Stimulated activated CD8-positive, alpha-beta memory T cell treated with anti-CD3 and anti-CD28 coated beads, Interleukin-15, amount 100 ng/mL, for 24 hours (primary cell): ENCODE results near the gene LAMB2.
A peak's percentile ranks its signal among the peaks of the same experiment; 100 is the strongest.

ENCODE experiments used
- DNase-seq: peaks from one replicate; pipeline ENCODE4 v3.0.0-alpha.2; 2020; ENCODE audit warnings: low read depth

Gene LAMB2

GRCh38 chr3:49120438-49121131 lies 12.3 kb downstream of the LAMB2 start, which contains the start of gene USP19:
Gene USP19, minus strand, starts transcription at chr3:49120823. Its CDS starts 1,678 bp downstream, at chr3:49119145.
- peak; percentile 90 for DNase-seq

- no peak for DNase-seq
Observed at GRCh38 chr3:49120096-49120437, 12.8 kb downstream of the LAMB2 start.

- DNase-seq, result no peak
Observed at GRCh38 chr3:49119439-49119838, 13.4 kb downstream of the LAMB2 start.

- DNase-seq, result no peak
Observed at GRCh38 chr3:49119036-49119435, 13.8 kb downstream of the LAMB2 start.

- no peak for DNase-seq
Observed at GRCh38 chr3:49112262-49112661, 20.6 kb downstream of the LAMB2 start.

GRCh38 chr3:49111347-49111746 lies 21.5 kb downstream of the LAMB2 start:
- no peak for DNase-seq

- no peak for DNase-seq
Observed at GRCh38 chr3:49110780-49111179, 22.1 kb downstream of the LAMB2 start.

- DNase-seq, result no peak
Observed at GRCh38 chr3:49108346-49108745, 24.5 kb downstream of the LAMB2 start.

GRCh38 chr3:49104427-49105291 lies 28.2 kb downstream of the LAMB2 start, which contains the start of gene QARS1:
Gene QARS1, minus strand, starts transcription at chr3:49104757. Its CDS starts 24 bp downstream, at chr3:49104733.
- DNase-seq, result peak; percentile 72

GRCh38 chr3:49104052-49104426 lies 28.8 kb downstream of the LAMB2 start:
- no peak for DNase-seq

- DNase-seq, result no peak
Observed at GRCh38 chr3:49100046-49100615, 32.7 kb downstream of the LAMB2 start.

GRCh38 chr3:49098910-49099630 lies 33.8 kb downstream of the LAMB2 start:
- no peak for DNase-seq

- no peak for DNase-seq
Observed at GRCh38 chr3:49098429-49098828, 34.4 kb downstream of the LAMB2 start.

GRCh38 chr3:49093853-49094767 lies 38.7 kb downstream of the LAMB2 start, which contains the start of gene QRICH1:
Gene QRICH1, minus strand, starts transcription at chr3:49094071. Its CDS starts 17,054 bp downstream, at chr3:49077017.
- peak; percentile 83 for DNase-seq

- peak; percentile 73 for DNase-seq
Observed at GRCh38 chr3:49092938-49093852, 39.7 kb downstream of the LAMB2 start.

- no peak for DNase-seq
Observed at GRCh38 chr3:49081429-49081828, 51.4 kb downstream of the LAMB2 start.

GRCh38 chr3:49079270-49079669 lies 53.6 kb downstream of the LAMB2 start:
- DNase-seq, result no peak

GRCh38 chr3:49076646-49077045 lies 56.2 kb downstream of the LAMB2 start:
- DNase-seq, result no peak

GRCh38 chr3:49076116-49076515 lies 56.7 kb downstream of the LAMB2 start:
- no peak for DNase-seq
